SK-N-SH treated with all-trans-retinoic acid at 6 μM for 48 hours (cell line): ENCODE results near the gene RBPJ.
"Not testable (repeated sequence)": the region's sequence is repeated elsewhere in the genome, so short reads cannot be mapped to it uniquely, and the experiment has no call there.

Experiments
- ATAC-seq: fragments of 200-7000 bp; cut with Tn5 transposase; 3 replicates; pipeline ENCODE4 v1.9.1; 2020; ENCODE audit warnings: mild to moderate bottlenecking, moderate library complexity
- ARNTL ChIP-seq: fragments of 450-650 bp; formaldehyde crosslinking; IDR thresholded peaks from 2 replicates; pipeline ENCODE4 v1.5.0; 2020; ENCODE audit warnings: low read depth, mild to moderate bottlenecking, moderate library complexity, borderline replicate concordance
- BACH2 ChIP-seq: fragments of 250-450 bp; sonication (Bioruptor Pico); IDR thresholded peaks from 2 replicates; pipeline ENCODE4 v1.9.0; 2021; ENCODE audit warnings: mild to moderate bottlenecking, borderline replicate concordance
- CSDC2 ChIP-seq: fragments of 250-450 bp; sonication (Bioruptor Pico); IDR thresholded peaks from 2 replicates; pipeline ENCODE4 v1.5.0; 2020; ENCODE audit warnings: mild to moderate bottlenecking, moderate library complexity
- CSRNP3 ChIP-seq: fragments of 250-450 bp; sonication (Bioruptor Pico); IDR thresholded peaks from 2 replicates; pipeline ENCODE4 v1.5.1; 2021; ENCODE audit warnings: mild to moderate bottlenecking, moderate library complexity
- ESRRG ChIP-seq: fragments of 250-450 bp; sonication (Bioruptor Pico); IDR thresholded peaks from 2 replicates; pipeline ENCODE4 v1.6.1; 2021; ENCODE audit warnings: mild to moderate bottlenecking
- ISL1 ChIP-seq: fragments of 250-450 bp; sonication (Bioruptor Pico); IDR thresholded peaks from 2 replicates; pipeline ENCODE4 v2.1.2; 2022; ENCODE audit warnings: mild to moderate bottlenecking, moderate library complexity
- OSR1 ChIP-seq: fragments of 250-450 bp; sonication (Bioruptor Pico); IDR thresholded peaks from 2 replicates; pipeline ENCODE4 v1.8.0; 2022; ENCODE audit warnings: moderate library complexity, mild to moderate bottlenecking, inconsistent platforms
- PATZ1 ChIP-seq: fragments of 250-450 bp; sonication (Bioruptor Pico); IDR thresholded peaks from 2 replicates; pipeline ENCODE4 v1.8.0; 2020; ENCODE audit warnings: mild to moderate bottlenecking, moderate library complexity, borderline replicate concordance
- SNAI2 ChIP-seq: fragments of 250-450 bp; sonication (Bioruptor Pico); IDR thresholded peaks from 2 replicates; pipeline ENCODE4 v1.5.0; 2020; ENCODE audit warnings: mild to moderate bottlenecking, moderate library complexity
- TCF4 ChIP-seq: fragments of 250-450 bp; sonication (Bioruptor Pico); IDR thresholded peaks from 2 replicates; pipeline ENCODE4 v1.8.0; 2021; ENCODE audit warnings: mild to moderate bottlenecking, moderate library complexity, borderline replicate concordance
- TOX ChIP-seq: fragments of 250-450 bp; sonication (Bioruptor Pico); IDR thresholded peaks from 2 replicates; pipeline ENCODE4 v1.8.0; 2021; ENCODE audit warnings: mild to moderate bottlenecking, moderate library complexity, borderline replicate concordance
- ZFP3 ChIP-seq: fragments of 250-450 bp; sonication (Bioruptor Pico); IDR thresholded peaks from 2 replicates; pipeline ENCODE4 v1.5.0; 2020; ENCODE audit warnings: mild to moderate bottlenecking, moderate library complexity
- ZNF565 ChIP-seq: fragments of 450-650 bp; formaldehyde crosslinking; conservative IDR thresholded peaks from 2 replicates; pipeline ENCODE4 v1.5.0; 2020; ENCODE audit warnings: low read depth, mild to moderate bottlenecking, moderate library complexity
- ZNF70 ChIP-seq: fragments of 450-650 bp; formaldehyde crosslinking; IDR thresholded peaks from 2 replicates; pipeline ENCODE4 v1.5.0; 2020; ENCODE audit warnings: mild to moderate bottlenecking, moderate library complexity
- ZNF8 ChIP-seq: fragments of 450-650 bp; formaldehyde crosslinking; IDR thresholded peaks from 2 replicates; pipeline ENCODE4 v1.5.0; 2020; ENCODE audit warnings: mild to moderate bottlenecking, moderate library complexity
- TF ChIP-seq, protein P1 (sequence below): fragments of 250-450 bp; sonication (Bioruptor Pico); IDR thresholded peaks from 2 replicates; pipeline ENCODE4 v1.5.1; 2020; ENCODE audit warnings: low read depth, mild to moderate bottlenecking, moderate library complexity
- TF ChIP-seq, protein P2 (sequence below): fragments of 250-450 bp; sonication (Bioruptor Pico); IDR thresholded peaks from 2 replicates; pipeline ENCODE4 v1.8.0; 2021; ENCODE audit warnings: low read depth, mild to moderate bottlenecking, moderate library complexity, borderline replicate concordance
- TF ChIP-seq, protein P3 (sequence below): fragments of 250-450 bp; sonication (Bioruptor Pico); IDR thresholded peaks from 2 replicates; pipeline ENCODE4 v1.5.0; 2020; ENCODE audit warnings: mild to moderate bottlenecking, moderate library complexity

Gene RBPJ

DNA sequence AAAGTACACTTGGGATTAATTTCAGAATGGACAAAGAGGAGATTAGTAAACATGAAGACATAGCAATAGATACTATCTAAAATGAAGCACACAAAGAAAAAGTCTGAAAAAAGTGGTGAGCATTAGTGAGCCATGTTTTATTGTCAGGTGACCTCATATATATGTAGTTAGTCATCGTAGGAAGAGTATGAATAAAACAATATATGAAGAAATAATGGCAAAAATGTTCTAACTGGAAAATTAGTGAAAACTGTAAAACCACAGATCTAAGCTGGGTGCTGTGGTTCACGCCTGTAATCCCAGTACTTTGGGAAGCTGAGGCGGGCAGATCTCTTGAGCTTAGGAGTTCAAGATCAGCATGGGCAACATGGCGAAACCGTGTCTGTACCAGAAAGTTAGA is 67.9 kb downstream of the RBPJ start:
- TF ChIP-seq ZFP3 (CRISPR knock-in tag) (no peak), PATZ1 (CRISPR knock-in tag) (no peak), ISL1 (no peak)
- no peak for ATAC-seq

GRCh38 chr4:26397086-26397485 is 76.3 kb downstream of the RBPJ start:
- no peak for ATAC-seq
- TF ChIP-seq CSRNP3 (CRISPR knock-in tag) (no peak), SNAI2 (CRISPR knock-in tag) (no peak), ZNF565 (CRISPR knock-in tag) (no peak), PATZ1 (CRISPR knock-in tag) (no peak), OSR1 (CRISPR knock-in tag) (no peak), TOX (CRISPR knock-in tag) (no peak), BACH2 (CRISPR knock-in tag) (no peak), CSDC2 (CRISPR knock-in tag) (no peak), ISL1 (no peak), ZNF8 (CRISPR knock-in tag) (no peak), TCF4 (no peak), ZFP3 (CRISPR knock-in tag) (no peak)
- TF ChIP-seq, protein P1, sequence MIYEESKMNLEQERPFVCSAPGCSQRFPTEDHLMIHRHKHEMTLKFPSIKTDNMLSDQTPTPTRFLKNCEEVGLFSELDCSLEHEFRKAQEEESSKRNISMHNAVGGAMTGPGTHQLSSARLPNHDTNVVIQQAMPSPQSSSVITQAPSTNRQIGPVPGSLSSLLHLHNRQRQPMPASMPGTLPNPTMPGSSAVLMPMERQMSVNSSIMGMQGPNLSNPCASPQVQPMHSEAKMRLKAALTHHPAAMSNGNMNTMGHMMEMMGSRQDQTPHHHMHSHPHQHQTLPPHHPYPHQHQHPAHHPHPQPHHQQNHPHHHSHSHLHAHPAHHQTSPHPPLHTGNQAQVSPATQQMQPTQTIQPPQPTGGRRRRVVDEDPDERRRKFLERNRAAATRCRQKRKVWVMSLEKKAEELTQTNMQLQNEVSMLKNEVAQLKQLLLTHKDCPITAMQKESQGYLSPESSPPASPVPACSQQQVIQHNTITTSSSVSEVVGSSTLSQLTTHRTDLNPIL: no peak
- TF ChIP-seq, protein P2, sequence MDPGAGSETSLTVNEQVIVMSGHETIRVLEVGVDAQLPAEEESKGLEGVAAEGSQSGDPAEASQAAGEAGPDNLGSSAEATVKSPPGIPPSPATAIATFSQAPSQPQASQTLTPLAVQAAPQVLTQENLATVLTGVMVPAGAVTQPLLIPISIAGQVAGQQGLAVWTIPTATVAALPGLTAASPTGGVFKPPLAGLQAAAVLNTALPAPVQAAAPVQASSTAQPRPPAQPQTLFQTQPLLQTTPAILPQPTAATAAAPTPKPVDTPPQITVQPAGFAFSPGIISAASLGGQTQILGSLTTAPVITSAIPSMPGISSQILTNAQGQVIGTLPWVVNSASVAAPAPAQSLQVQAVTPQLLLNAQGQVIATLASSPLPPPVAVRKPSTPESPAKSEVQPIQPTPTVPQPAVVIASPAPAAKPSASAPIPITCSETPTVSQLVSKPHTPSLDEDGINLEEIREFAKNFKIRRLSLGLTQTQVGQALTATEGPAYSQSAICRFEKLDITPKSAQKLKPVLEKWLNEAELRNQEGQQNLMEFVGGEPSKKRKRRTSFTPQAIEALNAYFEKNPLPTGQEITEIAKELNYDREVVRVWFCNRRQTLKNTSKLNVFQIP: no peak

DNA sequence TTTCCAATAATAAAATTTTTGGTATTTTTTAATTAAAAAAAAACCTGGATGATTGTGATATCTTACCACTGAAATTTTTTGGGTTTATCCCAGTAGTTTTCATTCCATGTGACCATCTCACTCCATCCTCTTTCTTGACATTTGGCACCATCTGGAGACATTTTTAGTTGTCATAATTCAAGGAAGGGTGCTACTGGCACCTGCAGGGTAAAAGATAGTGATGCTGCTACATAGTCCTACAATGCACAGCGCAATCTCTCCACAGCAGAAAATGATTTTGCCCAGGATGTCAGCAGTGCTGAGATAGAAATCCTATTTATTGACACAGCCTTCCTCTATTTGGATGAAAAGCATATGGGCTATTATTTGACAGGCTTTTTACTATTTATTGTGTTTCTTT is 79.3 kb downstream of the RBPJ start:
- TF ChIP-seq SNAI2 (CRISPR knock-in tag) (no peak), ZFP3 (CRISPR knock-in tag) (no peak), BACH2 (CRISPR knock-in tag) (no peak), OSR1 (CRISPR knock-in tag) (no peak), ESRRG (CRISPR knock-in tag) (no peak), ZNF565 (CRISPR knock-in tag) (no peak), ARNTL (CRISPR knock-in tag) (no peak), PATZ1 (CRISPR knock-in tag) (no peak), ZNF70 (CRISPR knock-in tag) (no peak), CSDC2 (CRISPR knock-in tag) (no peak)
- TF ChIP-seq, protein P3, sequence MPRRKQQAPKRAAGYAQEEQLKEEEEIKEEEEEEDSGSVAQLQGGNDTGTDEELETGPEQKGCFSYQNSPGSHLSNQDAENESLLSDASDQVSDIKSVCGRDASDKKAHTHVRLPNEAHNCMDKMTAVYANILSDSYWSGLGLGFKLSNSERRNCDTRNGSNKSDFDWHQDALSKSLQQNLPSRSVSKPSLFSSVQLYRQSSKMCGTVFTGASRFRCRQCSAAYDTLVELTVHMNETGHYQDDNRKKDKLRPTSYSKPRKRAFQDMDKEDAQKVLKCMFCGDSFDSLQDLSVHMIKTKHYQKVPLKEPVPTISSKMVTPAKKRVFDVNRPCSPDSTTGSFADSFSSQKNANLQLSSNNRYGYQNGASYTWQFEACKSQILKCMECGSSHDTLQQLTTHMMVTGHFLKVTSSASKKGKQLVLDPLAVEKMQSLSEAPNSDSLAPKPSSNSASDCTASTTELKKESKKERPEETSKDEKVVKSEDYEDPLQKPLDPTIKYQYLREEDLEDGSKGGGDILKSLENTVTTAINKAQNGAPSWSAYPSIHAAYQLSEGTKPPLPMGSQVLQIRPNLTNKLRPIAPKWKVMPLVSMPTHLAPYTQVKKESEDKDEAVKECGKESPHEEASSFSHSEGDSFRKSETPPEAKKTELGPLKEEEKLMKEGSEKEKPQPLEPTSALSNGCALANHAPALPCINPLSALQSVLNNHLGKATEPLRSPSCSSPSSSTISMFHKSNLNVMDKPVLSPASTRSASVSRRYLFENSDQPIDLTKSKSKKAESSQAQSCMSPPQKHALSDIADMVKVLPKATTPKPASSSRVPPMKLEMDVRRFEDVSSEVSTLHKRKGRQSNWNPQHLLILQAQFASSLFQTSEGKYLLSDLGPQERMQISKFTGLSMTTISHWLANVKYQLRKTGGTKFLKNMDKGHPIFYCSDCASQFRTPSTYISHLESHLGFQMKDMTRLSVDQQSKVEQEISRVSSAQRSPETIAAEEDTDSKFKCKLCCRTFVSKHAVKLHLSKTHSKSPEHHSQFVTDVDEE (CRISPR knock-in tag): no peak
- TF ChIP-seq, protein P2: no peak
- TF ChIP-seq, protein P1: no peak
- no peak for ATAC-seq

- ATAC-seq: not testable (repeated sequence)
These were observed 81.2 kb downstream of the RBPJ start for GRCh38 chr4:26402017-26402416.
